Measurements from ENCODE around the gene SH3RF3. TPM values are rescaled to one million over a fixed set of nuclear protein-coding genes. Genes with fewer than 3 reads are reported as not detected.

Gene SH3RF3
- total and polyA plus RNA-seq, 10 of the 15 experiments (the other 5 are each of a cell fraction or from before 2014, with no cell fraction given) = 0.08 to 8.8 (median 2.3) TPM

GRCh38 chr2:109131777-109132176, 2.8 kb downstream of the SH3RF3 start (continued):
- TF ChIP-seq CHD2 (IDR thresholded peaks at IDR 0.05; ENCODE audit: borderline replicate concordance, low read depth, low read length) = no peak
- TF ChIP-seq USF1 (IDR thresholded peaks at IDR 0.05; ENCODE audit: borderline replicate concordance, extremely low read length, insufficient read depth, low read depth, low read length) = no peak
- no peak for TF ChIP-seq ELK1 (IDR thresholded peaks at IDR 0.05; ENCODE audit: low read depth, low read length)
- no peak for TF ChIP-seq POLR2AphosphoS2 (IDR thresholded peaks at IDR 0.05; ENCODE audit: low read depth, low read length)
- TF ChIP-seq, protein P1, sequence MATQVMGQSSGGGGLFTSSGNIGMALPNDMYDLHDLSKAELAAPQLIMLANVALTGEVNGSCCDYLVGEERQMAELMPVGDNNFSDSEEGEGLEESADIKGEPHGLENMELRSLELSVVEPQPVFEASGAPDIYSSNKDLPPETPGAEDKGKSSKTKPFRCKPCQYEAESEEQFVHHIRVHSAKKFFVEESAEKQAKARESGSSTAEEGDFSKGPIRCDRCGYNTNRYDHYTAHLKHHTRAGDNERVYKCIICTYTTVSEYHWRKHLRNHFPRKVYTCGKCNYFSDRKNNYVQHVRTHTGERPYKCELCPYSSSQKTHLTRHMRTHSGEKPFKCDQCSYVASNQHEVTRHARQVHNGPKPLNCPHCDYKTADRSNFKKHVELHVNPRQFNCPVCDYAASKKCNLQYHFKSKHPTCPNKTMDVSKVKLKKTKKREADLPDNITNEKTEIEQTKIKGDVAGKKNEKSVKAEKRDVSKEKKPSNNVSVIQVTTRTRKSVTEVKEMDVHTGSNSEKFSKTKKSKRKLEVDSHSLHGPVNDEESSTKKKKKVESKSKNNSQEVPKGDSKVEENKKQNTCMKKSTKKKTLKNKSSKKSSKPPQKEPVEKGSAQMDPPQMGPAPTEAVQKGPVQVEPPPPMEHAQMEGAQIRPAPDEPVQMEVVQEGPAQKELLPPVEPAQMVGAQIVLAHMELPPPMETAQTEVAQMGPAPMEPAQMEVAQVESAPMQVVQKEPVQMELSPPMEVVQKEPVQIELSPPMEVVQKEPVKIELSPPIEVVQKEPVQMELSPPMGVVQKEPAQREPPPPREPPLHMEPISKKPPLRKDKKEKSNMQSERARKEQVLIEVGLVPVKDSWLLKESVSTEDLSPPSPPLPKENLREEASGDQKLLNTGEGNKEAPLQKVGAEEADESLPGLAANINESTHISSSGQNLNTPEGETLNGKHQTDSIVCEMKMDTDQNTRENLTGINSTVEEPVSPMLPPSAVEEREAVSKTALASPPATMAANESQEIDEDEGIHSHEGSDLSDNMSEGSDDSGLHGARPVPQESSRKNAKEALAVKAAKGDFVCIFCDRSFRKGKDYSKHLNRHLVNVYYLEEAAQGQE (IDR thresholded peaks at IDR 0.05; ENCODE audit: low read depth, low read length) = no peak

GRCh38 chr2:109132626-109133025, 3.6 kb downstream of the SH3RF3 start:
- in situ Hi-C loops (cut with MboI) = no loop called here
- Histone ChIP-seq H3K4me1 (ENCODE audit: control insufficient read depth, insufficient read depth, low read length) (peaks cover 5% of the 10 kb centered on the region; the same call in 1 of the 2 replicates), H4K20me1 (ENCODE audit: control insufficient read depth, insufficient read depth) (no peaks in the 10 kb centered on the region), H3K4me2 (ENCODE audit: control insufficient read depth, insufficient read depth) (no peak overlapping the region), H3K27ac (ENCODE audit: control insufficient read depth, insufficient read depth) (no peak overlapping the region), H3K4me3 (no peak overlapping the region), H2AFZ (ENCODE audit: control insufficient read depth, low read depth, low read length) (no peak overlapping the region), H3K27me3 (replicated peaks in 1 of 2; ENCODE audit: control insufficient read depth in 2 of 2, insufficient read depth in 2 of 2, low read length in 1 of 2) (peaks cover 0 to 2% of the 10 kb centered on the region in 2 experiments; a peak in 3 of 4 replicates), H3K9me3 (replicated peaks; ENCODE audit: control insufficient read depth, insufficient read depth, low read length) (no peaks in the 10 kb centered on the region), H3K9ac (ENCODE audit: control insufficient read depth, insufficient read depth, low read length) (no peak overlapping the region), H3K79me2 (ENCODE audit: control insufficient read depth, insufficient read depth, low read length) (peaks cover 10% of the 10 kb centered on the region), H3K36me3 (ENCODE audit: control insufficient read depth in 2 of 2, insufficient read depth in 2 of 2, low read length in 1 of 2) (no peaks in the 10 kb centered on the region)
- ChIA-PET CTCF (interaction anchor here (0.7 to 6.1 kb wide), 11 partner anchors 12 to 414 kb away, joined by 3 to 48 read pairs (median 8); no protein-coding TSS in a partner anchor), SMC1A (ENCODE audit: uncharacterized antibody, unreplicated experiment) (interaction anchor here (0.6 to 5.0 kb wide), 19 partner anchors 11 to 381 kb away, joined by 3 to 48 read pairs (median 4); no protein-coding TSS in a partner anchor), RAD21 (ENCODE audit: unreplicated experiment) (interaction anchor here (0.8 to 9.2 kb wide), 9 partner anchors 16 to 381 kb away, joined by 3 to 67 read pairs (median 7); no protein-coding TSS in a partner anchor), POLR2A (interaction anchor here (0.6 to 1.8 kb wide), 2 partner anchors 83 to 87 kb away, joined by 3 to 7 read pairs; no protein-coding TSS in a partner anchor)
- intact Hi-C loops (cut with micrococcal nuclease; ENCODE audit: unreplicated experiment) = loop anchor here (5.0 kb wide), 1 partner anchor 125 kb away; no protein-coding TSS in a partner anchor
- FAIRE-seq (no peak), ATAC-seq (no peak), DNase-seq (ENCODE audit: low read depth, low spot score) (no peak)
- no TSS peak for BruUV-seq (replicated peaks)
- no peak for TF ChIP-seq BCLAF1 (IDR thresholded peaks at IDR 0.05)
- TF ChIP-seq NKRF (conservative IDR thresholded peaks at IDR 0.05) = no peak
- TF ChIP-seq LARP7 (IDR thresholded peaks at IDR 0.05) = no peak
- TF ChIP-seq PBX3 (IDR thresholded peaks at IDR 0.05; ENCODE audit: insufficient replicate concordance, low read depth, low read length) = no peak

Measured in GM12878 (cell line).